HepG2 (cell line): ENCODE results near the gene ARHGAP19. TPM values are rescaled to one million over a fixed set of nuclear protein-coding genes. Genes with fewer than 3 reads are reported as not detected.

Experiments
- CBX1 ChIP-seq: IDR thresholded peaks from one replicate; pipeline ENCODE4 v1.6.1; 2016; ENCODE audit warnings: antibody characterized with exemption, low read depth
- CBX5 ChIP-seq: sonication (generic); formaldehyde crosslinking; IDR thresholded peaks from 2 replicates; pipeline ENCODE4 v1.4.0; 2020; ENCODE audit warnings: missing genetic modification reagents, borderline replicate concordance
- CC2D1A ChIP-seq: sonication (generic); formaldehyde crosslinking; IDR thresholded peaks from 2 replicates; pipeline ENCODE4 v1.8.1; 2023; ENCODE audit warnings: mild to moderate bottlenecking, missing genetic modification reagents
- DNMT1 ChIP-seq: sonication (generic); formaldehyde crosslinking; IDR thresholded peaks from 2 replicates; pipeline ENCODE4 v1.5.1; 2020; ENCODE audit warnings: mild to moderate bottlenecking, missing genetic modification reagents
- E2F1 ChIP-seq: sonication (generic); formaldehyde crosslinking; IDR thresholded peaks from 2 replicates; pipeline ENCODE4 v1.5.0; 2020; ENCODE audit warnings: missing genetic modification reagents
- ELF1 ChIP-seq: sonication (generic); formaldehyde crosslinking; IDR thresholded peaks from 2 replicates; pipeline ENCODE4 v1.4.0; 2020; ENCODE audit warnings: missing genetic modification reagents
- ERF ChIP-seq: IDR thresholded peaks from 2 replicates; pipeline ENCODE4 v1.6.1; 2018; ENCODE audit warnings: missing biosample characterization, missing genetic modification reagents
- MEIS2 ChIP-seq: sonication (generic); formaldehyde crosslinking; IDR thresholded peaks from 2 replicates; pipeline ENCODE4 v1.9.0; 2021; ENCODE audit warnings: mild to moderate bottlenecking, missing genetic modification reagents
- NBN ChIP-seq: fragments of 450-650 bp; conservative IDR thresholded peaks from 2 replicates; pipeline ENCODE4 v1.6.1; 2017
- NFATC3 ChIP-seq: sonication (generic); formaldehyde crosslinking; IDR thresholded peaks from 2 replicates; pipeline ENCODE4 v1.5.1; 2020; ENCODE audit warnings: mild to moderate bottlenecking, missing genetic modification reagents
- PRDM10 ChIP-seq: sonication (generic); formaldehyde crosslinking; IDR thresholded peaks from 2 replicates; pipeline ENCODE4 v1.4.0; 2020; ENCODE audit warnings: low read depth, missing genetic modification reagents
- PRMT3 ChIP-seq: sonication (generic); formaldehyde crosslinking; IDR thresholded peaks from 2 replicates; pipeline ENCODE4 v1.8.1; 2022; ENCODE audit warnings: low read depth, mild to moderate bottlenecking, moderate library complexity, missing genetic modification reagents, borderline replicate concordance
- RXRA ChIP-seq: sonication (generic); formaldehyde crosslinking; IDR thresholded peaks from 2 replicates; pipeline ENCODE4 v1.5.1; 2020; ENCODE audit warnings: missing genetic modification reagents
- TBP ChIP-seq: sonication (generic); formaldehyde crosslinking; IDR thresholded peaks from 2 replicates; pipeline ENCODE4 v1.5.0; 2020; ENCODE audit warnings: missing genetic modification reagents
- ZNF276 ChIP-seq: sonication (generic); formaldehyde crosslinking; IDR thresholded peaks from 2 replicates; pipeline ENCODE4 v1.4.0; 2020; ENCODE audit warnings: mild to moderate bottlenecking, low read depth, missing genetic modification reagents
- ZNF605 ChIP-seq: sonication (generic); formaldehyde crosslinking; IDR thresholded peaks from 2 replicates; pipeline ENCODE4 v1.8.0; 2022; ENCODE audit warnings: mild to moderate bottlenecking, missing genetic modification reagents
- ZNF780A ChIP-seq: sonication (generic); formaldehyde crosslinking; IDR thresholded peaks from 2 replicates; pipeline ENCODE4 v1.8.0; 2022; ENCODE audit warnings: mild to moderate bottlenecking, missing genetic modification reagents, moderate library complexity
- ZNF841 ChIP-seq: sonication (generic); formaldehyde crosslinking; IDR thresholded peaks from 2 replicates; pipeline ENCODE4 v1.8.1; 2023; ENCODE audit warnings: missing genetic modification reagents, borderline replicate concordance
- ZNF878 ChIP-seq: sonication (generic); formaldehyde crosslinking; IDR thresholded peaks from 2 replicates; pipeline ENCODE4 v1.8.1; 2023; ENCODE audit warnings: mild to moderate bottlenecking, missing genetic modification reagents, moderate library complexity
- ZNF879 ChIP-seq: sonication (generic); formaldehyde crosslinking; IDR thresholded peaks from 2 replicates; pipeline ENCODE4 v1.8.1; 2023; ENCODE audit warnings: missing genetic modification reagents
- ZSCAN25 ChIP-seq: sonication (generic); formaldehyde crosslinking; IDR thresholded peaks from 2 replicates; pipeline ENCODE4 v1.8.0; 2022; ENCODE audit warnings: mild to moderate bottlenecking, missing genetic modification reagents
- ZZZ3 ChIP-seq: sonication (generic); formaldehyde crosslinking; IDR thresholded peaks from 2 replicates; pipeline ENCODE4 v1.4.0; 2020; ENCODE audit warnings: missing genetic modification reagents, mild to moderate bottlenecking, borderline replicate concordance
- polyA plus RNA-seq, 8 experiments: library from polyadenylated mRNA; depleted of rRNA in 3 of 8; stranded (reverse) in 7 of 8; unstranded in 1 of 8; fragments of >200 nt; fragmentation: Illumina TruSeq in 4 of 8; extraction: Trizol in 4 of 8; gene quantifications; 2 replicates each; pipeline versions ENCODE4 v1.2.1 to v1.2.3, GENCODE V29; 2011 to 2016; ENCODE audit warnings: low read depth in 4 of 8, missing spikeins in 1 of 8, mixed read lengths in 1 of 8; ENCODE audit not compliant: insufficient read depth in 1 of 8
- total RNA-seq, 5 experiments: library from RNA; depleted of rRNA; stranded (reverse); fragments of >200 nt; fragmentation: Illumina TruSeq; extraction: Trizol; gene quantifications; 2 replicates each; pipeline ENCODE4 v1.2.3, GENCODE V29; 2016; ENCODE audit warnings: low read depth in 1 of 5
- TF ChIP-seq, protein P1 (sequence below): sonication (generic); formaldehyde crosslinking; IDR thresholded peaks from 2 replicates; pipeline ENCODE4 v1.4.0; 2020; ENCODE audit warnings: missing genetic modification reagents; ENCODE audit errors: not compliant biosample characterization

ARHGAP19 gene
- total and polyA plus RNA-seq, 2 of the 13 experiments (the other 11 are each of a cell fraction or from before 2014, with no cell fraction given) = 7.6 to 10.0 TPM

DNA sequence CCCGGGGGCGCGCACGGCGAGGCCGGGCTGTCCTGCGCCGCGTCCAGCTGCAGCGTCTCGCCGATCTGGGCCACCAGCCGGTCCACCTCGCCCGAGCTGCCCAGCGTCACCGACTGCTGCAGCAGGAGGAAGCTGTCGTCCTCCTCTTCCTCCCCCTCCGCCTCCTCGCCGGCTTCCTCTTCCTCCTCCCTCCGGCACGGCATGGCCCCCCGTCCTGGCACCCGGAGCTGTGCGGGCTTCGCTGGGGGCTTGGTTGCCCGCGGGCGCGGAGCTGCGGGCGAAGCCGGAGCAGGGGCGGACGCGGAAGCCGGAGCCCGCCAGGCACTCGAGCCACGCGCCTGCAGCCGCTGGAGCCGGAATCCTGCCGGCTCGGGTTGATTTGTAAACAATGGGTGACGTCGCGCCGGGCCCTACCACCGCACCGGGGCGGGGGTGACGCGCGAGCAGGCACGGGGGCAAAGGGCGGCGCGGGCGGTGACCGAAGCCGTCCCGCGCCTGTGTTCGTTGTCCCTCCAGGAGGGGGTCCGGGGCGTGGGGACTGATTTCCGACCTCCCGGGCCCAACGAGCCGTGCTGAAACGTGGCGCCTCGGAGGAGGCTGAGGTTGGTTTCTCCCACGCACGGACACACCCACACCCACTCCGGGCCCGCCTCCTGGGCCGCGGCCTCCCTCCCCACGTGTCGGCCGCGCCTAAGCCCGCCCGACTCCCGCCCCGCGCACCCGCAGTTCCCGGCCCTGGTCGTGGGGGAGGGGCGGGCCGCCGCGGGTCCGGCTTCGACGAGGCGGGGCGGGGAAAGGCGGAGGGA lies 42.1 kb upstream of the ARHGAP19 start, which contains the start of gene FRAT2 (continued):
- peak; percentile 99 for TF ChIP-seq PRDM10 (CRISPR knock-in tag)
- TF ChIP-seq ELF1 (CRISPR knock-in tag) = peak; percentile 39; the same call in 1 of the 2 replicates
- no peak for TF ChIP-seq TBP (CRISPR knock-in tag)
- TF ChIP-seq DNMT1 (CRISPR knock-in tag) = peak; percentile 22; the same call in 1 of the 2 replicates
- TF ChIP-seq CC2D1A (CRISPR knock-in tag) = no peak
- TF ChIP-seq, protein P1, sequence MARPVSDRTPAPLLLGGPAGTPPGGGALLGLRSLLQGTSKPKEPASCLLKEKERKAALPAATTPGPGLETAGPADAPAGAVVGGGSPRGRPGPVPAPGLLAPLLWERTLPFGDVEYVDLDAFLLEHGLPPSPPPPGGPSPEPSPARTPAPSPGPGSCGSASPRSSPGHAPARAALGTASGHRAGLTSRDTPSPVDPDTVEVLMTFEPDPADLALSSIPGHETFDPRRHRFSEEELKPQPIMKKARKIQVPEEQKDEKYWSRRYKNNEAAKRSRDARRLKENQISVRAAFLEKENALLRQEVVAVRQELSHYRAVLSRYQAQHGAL (CRISPR knock-in tag) = no peak
- TF ChIP-seq ZNF605 (CRISPR knock-in tag) = peak; percentile 64
- TF ChIP-seq CBX5 (CRISPR knock-in tag) = 0 out of 2 replicates have a peak, but pooled peaks have one; percentile 13
- TF ChIP-seq NBN = no peak
- TF ChIP-seq ZNF276 (CRISPR knock-in tag) = no peak; the same call in 1 of the 2 replicates
- peak; percentile 83 for TF ChIP-seq ERF (CRISPR knock-in tag)
- TF ChIP-seq ZNF780A = no peak
- TF ChIP-seq PRMT3 (CRISPR knock-in tag) = no peak
- peak; percentile 83 for TF ChIP-seq MEIS2 (CRISPR knock-in tag)
- no peak for TF ChIP-seq ZNF879
- TF ChIP-seq NFATC3 = no peak
- TF ChIP-seq ZZZ3 (CRISPR knock-in tag) = peak; percentile 84; the same call in 1 of the 2 replicates
- TF ChIP-seq ZSCAN25 (CRISPR knock-in tag) = no peak
- TF ChIP-seq E2F1 (CRISPR knock-in tag) = peak; percentile 55
- TF ChIP-seq CBX1 = no peak
- peak; percentile 50; the same call in 1 of the 2 replicates for TF ChIP-seq ZNF841
- TF ChIP-seq ZNF878 (CRISPR knock-in tag) = no peak
- TF ChIP-seq RXRA = peak; percentile 65; the same call in 1 of the 2 replicates
